ENCODE measurements around the gene COL6A5. TPM values are rescaled to one million over a fixed set of nuclear protein-coding genes. Genes with fewer than 3 reads are reported as not detected.

The COL6A5 gene
- total RNA-seq, 2 donors from 2014 or later, result not detected

- peak; percentile 15 for ATAC-seq
- 49 to 56% methylated on average over 6 of the region's 6 CpGs for WGBS, 2 donors
- no peaks in the 10 kb centered on the region for H3K27me3 ChIP-seq
- DNase-seq, result peak in 2 of 4 donors; percentile 9
- H3K4me3 ChIP-seq, result no peak overlapping the region
- no peak overlapping the region for H3K27ac ChIP-seq
- intact Hi-C loops (cut with DNase I), result no loop called here
- no peaks in the 10 kb centered on the region for H3K9me3 ChIP-seq
- no peaks in the 10 kb centered on the region for H3K4me1 ChIP-seq
- H3K36me3 ChIP-seq (replicated peaks in 1 of 2; ENCODE audit: insufficient read depth in 1 of 2, low read depth in 2 of 2), result no peaks in the 10 kb centered on the region
- TF ChIP-seq CTCF (IDR thresholded peaks at IDR 0.05) (no peak), POLR2A (IDR thresholded peaks at IDR 0.05) (no peak)
Observed at GRCh38 chr3:130509008-130509407, 163.5 kb downstream of the COL6A5 start.

GRCh38 chr3:130514681-130515080, 169.2 kb downstream of the COL6A5 start:
- intact Hi-C loops (cut with DNase I), result no loop called here
- no peak for TF ChIP-seq CTCF (IDR thresholded peaks at IDR 0.05)
- no peak for TF ChIP-seq POLR2A (IDR thresholded peaks at IDR 0.05)
- no peaks in the 10 kb centered on the region for H3K9me3 ChIP-seq
- H3K4me1 ChIP-seq, result peaks cover 5% of the 10 kb centered on the region
- DNase-seq, result no peak
- no peak for ATAC-seq
- no peak overlapping the region for H3K27ac ChIP-seq
- no peaks in the 10 kb centered on the region for H3K36me3 ChIP-seq (replicated peaks in 1 of 2; ENCODE audit: insufficient read depth in 1 of 2, low read depth in 2 of 2)
- WGBS, 2 donors, result 44 to 57% methylated on average over 1 of the region's 1 CpG
- H3K4me3 ChIP-seq, result no peak overlapping the region
- H3K27me3 ChIP-seq, result peaks cover 0 to 7% of the 10 kb centered on the region in 2 donors

- Histone ChIP-seq H3K36me3 (replicated peaks in 1 of 2; ENCODE audit: insufficient read depth in 1 of 2, low read depth in 2 of 2) (no peaks in the 10 kb centered on the region), H3K4me3 (no peak overlapping the region), H3K9me3 (no peaks in the 10 kb centered on the region), H3K27ac (no peak overlapping the region), H3K27me3 (peaks cover 0 to 7% of the 10 kb centered on the region in 2 donors), H3K4me1 (peaks cover 5% of the 10 kb centered on the region)
- intact Hi-C loops (cut with DNase I), result no loop called here
- 58 to 81% methylated on average over 2 of the region's 2 CpGs for WGBS, 2 donors
- TF ChIP-seq CTCF (IDR thresholded peaks at IDR 0.05) (no peak), POLR2A (IDR thresholded peaks at IDR 0.05) (no peak)
- no peak for DNase-seq
- no peak for ATAC-seq
Observed at GRCh38 chr3:130515755-130516154, 170.3 kb downstream of the COL6A5 start.

- Histone ChIP-seq H3K4me3 (no peak within 1 kb of the TSS), H3K9me3 (no peaks in the 10 kb centered on the region), H3K4me1 (peaks cover 5% of the 10 kb centered on the region), H3K27ac (no peak within 1 kb of the TSS), H3K36me3 (replicated peaks in 1 of 2; ENCODE audit: insufficient read depth in 1 of 2, low read depth in 2 of 2) (no peaks in the 10 kb centered on the region), H3K27me3 (peaks cover 0 to 7% of the 10 kb centered on the region in 2 donors)
- no peak for TF ChIP-seq CTCF (IDR thresholded peaks at IDR 0.05)
- no peak for TF ChIP-seq POLR2A (IDR thresholded peaks at IDR 0.05)
- intact Hi-C loops (cut with DNase I), result no loop called here
- 2 to 3% methylated on average over 27 to 31 of the region's 58 CpGs for WGBS, 2 donors
- DNase-seq, result no peak
- no peak for ATAC-seq
Observed at GRCh38 chr3:130516645-130517512, 171.4 kb downstream of the COL6A5 start, which contains the start of gene COL6A6. Gene COL6A6, plus strand, starts transcription at chr3:130517177. Its CDS starts 43,188 bp downstream, at chr3:130560365.
